Muscle layer of duodenum (tissue), 2 donors: ENCODE data around the gene KYNU.
"Not testable (repeated sequence)": the region's sequence is repeated elsewhere in the genome, so short reads cannot be mapped to it uniquely, and the experiment has no call there.

Source experiments
- H3K27ac ChIP-seq: one replicate; pipeline ENCODE4 v1.7.0; 2013; ENCODE audit warnings: mild to moderate bottlenecking, low read length
- H3K27me3 ChIP-seq: one replicate; pipeline ENCODE4 v1.7.0; 2013; ENCODE audit warnings: low read depth, mild to moderate bottlenecking, control low read depth, low read length
- H3K36me3 ChIP-seq, 2 donors: one replicate each; pipeline ENCODE4 v1.7.0; 2013; ENCODE audit warnings: low read length in 2 of 2, control low read depth in 1 of 2, mild to moderate bottlenecking in 1 of 2; ENCODE audit not compliant: insufficient read depth in 2 of 2, control insufficient read depth in 1 of 2
- H3K4me1 ChIP-seq, 2 donors: one replicate each; pipeline ENCODE4 v1.7.0; 2013; ENCODE audit warnings: low read length in 2 of 2, mild to moderate bottlenecking in 2 of 2, control low read depth in 1 of 2, moderate library complexity in 1 of 2; ENCODE audit not compliant: insufficient read depth in 2 of 2, control insufficient read depth in 1 of 2
- H3K4me3 ChIP-seq, 2 donors: one replicate each; pipeline ENCODE4 v1.7.0; 2013; ENCODE audit warnings: low read length in 2 of 2, low read depth in 1 of 2, mild to moderate bottlenecking in 1 of 2
- H3K9me3 ChIP-seq, 2 donors: one replicate each; pipeline ENCODE4 v1.7.0; 2013; ENCODE audit warnings: low read length in 2 of 2, control low read depth in 1 of 2, mild to moderate bottlenecking in 1 of 2; ENCODE audit not compliant: control insufficient read depth in 1 of 2
- donor health status: healthy.

Gene KYNU

DNA sequence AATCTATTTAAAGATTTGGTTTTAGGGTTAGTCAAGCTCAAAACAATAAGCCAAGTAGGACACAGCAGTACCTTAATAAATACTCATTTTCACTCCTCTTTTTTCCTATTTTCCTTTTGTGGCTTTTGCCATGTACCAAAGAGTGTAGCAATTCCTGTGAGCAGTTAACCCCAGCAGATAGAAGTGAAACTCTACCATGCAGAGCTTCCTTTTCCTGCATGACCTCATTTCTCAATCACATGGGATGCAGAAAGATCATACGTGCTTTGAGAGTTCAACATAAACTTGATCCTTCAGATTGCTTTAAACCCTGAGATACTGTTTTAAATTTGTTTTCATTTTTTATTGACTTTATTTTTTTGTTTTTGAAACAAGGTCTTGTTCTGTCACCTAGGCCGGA is 152.7 kb downstream of the KYNU start:
- H3K4me1 ChIP-seq = no peaks in the 10 kb centered on the region
- H3K27me3 ChIP-seq = no peaks in the 10 kb centered on the region
- no peaks in the 10 kb centered on the region for H3K9me3 ChIP-seq
- H3K4me3 ChIP-seq = no peak overlapping the region
- H3K36me3 ChIP-seq = no peaks in the 10 kb centered on the region
- no peak overlapping the region for H3K27ac ChIP-seq

DNA sequence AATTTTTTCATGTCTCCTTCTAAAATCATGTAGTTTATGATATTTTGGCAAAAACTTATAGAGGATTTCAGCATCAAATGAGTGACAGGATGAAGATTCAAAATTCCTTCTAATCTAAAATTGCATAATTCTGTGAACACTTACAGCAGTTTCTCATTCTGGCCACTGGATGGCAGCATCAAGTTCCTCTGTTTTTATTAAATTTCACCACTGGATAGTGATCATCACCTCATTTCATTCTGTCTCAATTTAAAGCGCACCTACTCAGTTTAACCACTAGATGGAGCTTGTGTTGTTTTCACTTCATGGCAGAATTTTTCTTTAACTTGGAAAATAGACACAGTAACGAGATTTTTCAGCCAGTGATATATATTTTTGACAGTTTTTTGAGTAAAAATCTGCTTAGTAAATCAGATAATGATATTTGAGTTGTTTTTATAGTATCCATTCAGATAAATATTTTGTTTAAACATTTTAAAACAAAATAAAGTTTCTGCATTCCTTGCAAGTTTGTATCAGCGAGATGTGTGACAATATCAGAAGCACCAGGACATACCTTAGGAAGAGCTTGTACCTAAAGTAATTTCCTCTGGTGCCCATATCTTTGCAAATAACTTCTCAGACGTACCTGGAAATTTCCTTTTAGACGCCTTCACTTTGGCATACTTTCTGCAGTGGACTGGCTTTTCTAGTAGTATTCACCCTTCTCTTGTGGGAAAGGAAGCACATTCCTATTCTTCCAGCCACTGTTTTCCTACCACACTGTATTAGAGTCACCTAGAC is 157.0 kb downstream of the KYNU start:
- H3K27ac ChIP-seq = no peak overlapping the region
- H3K27me3 ChIP-seq = no peaks in the 10 kb centered on the region
- no peaks in the 10 kb centered on the region for H3K9me3 ChIP-seq
- H3K36me3 ChIP-seq = no peaks in the 10 kb centered on the region
- H3K4me1 ChIP-seq = no peaks in the 10 kb centered on the region
- no peak overlapping the region for H3K4me3 ChIP-seq

DNA sequence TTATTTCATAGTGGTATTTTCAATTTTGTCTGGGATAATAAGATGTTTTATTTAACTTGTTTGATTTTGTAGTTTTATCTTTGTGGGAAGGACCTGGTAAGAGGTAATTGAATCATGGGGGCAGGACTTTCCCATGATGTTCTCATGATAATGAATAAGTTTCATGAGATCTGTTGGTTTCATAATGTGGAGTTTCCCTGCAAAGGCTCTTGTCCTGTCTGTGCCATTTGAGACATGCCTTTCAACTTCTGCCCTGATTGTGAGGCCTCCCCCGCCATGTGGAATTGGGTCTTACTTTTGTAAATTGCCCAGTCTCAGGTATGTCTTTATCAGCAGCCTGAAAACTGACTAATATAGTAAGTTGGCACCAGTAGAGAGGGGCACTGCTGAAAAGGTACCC is 174.0 kb downstream of the KYNU start:
- Histone ChIP-seq H3K27me3 (no peaks in the 10 kb centered on the region), H3K9me3 (no peaks in the 10 kb centered on the region), H3K36me3 (no peaks in the 10 kb centered on the region), H3K4me3 (no peak overlapping the region), H3K27ac (no peak overlapping the region), H3K4me1 (no peaks in the 10 kb centered on the region)

GRCh38 chr2:143053437-143053836 is 176.0 kb downstream of the KYNU start:
- not testable (repeated sequence) for H3K4me3 ChIP-seq, H3K9me3 ChIP-seq, H3K4me1 ChIP-seq, H3K36me3 ChIP-seq, H3K27me3 ChIP-seq, H3K27ac ChIP-seq

DNA sequence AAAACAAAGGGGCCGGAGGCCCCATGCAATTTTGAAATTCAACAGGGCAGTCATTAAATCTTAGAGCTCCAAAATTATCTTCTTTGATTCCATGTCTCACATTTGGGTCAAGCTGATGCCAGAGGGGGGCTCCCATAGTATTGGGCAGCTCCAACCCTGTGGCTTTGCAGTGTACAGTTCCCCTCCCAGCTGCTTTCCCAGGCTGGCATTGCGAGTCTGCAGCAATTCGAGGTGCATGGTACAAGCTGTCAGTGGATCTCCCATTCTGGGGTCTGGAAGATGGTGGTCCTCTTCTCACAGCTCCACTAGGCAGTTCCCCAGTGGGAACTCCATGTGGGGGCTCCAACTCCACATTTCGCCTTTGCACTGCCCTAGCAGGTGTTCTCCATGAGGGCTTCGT is 179.1 kb downstream of the KYNU start:
- Histone ChIP-seq H3K9me3 (no peaks in the 10 kb centered on the region), H3K36me3 (no peaks in the 10 kb centered on the region), H3K27ac (no peak overlapping the region), H3K27me3 (no peaks in the 10 kb centered on the region), H3K4me1 (no peaks in the 10 kb centered on the region), H3K4me3 (no peak overlapping the region)

DNA sequence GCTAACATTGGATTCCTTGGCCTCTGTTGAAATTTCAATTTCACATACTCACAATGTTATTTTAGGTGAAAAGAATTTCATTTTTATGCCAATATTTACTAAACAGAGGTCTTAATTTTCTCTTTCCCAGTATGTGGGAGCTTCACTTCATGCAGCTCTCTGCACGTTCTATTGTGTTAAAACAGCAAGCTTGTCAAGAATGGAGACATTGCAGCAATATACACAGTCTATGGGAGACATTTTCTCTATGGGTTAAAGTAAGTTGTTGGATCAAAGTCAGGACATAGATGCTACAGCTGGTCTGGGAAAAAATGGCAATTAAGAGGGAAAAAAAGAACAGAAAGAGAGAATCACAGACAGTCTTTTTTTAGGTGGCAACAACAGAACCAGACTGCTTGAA is 181.4 kb downstream of the KYNU start:
- Histone ChIP-seq H3K36me3 (no peaks in the 10 kb centered on the region), H3K27ac (no peak overlapping the region), H3K4me3 (no peak overlapping the region), H3K27me3 (no peaks in the 10 kb centered on the region), H3K9me3 (no peaks in the 10 kb centered on the region), H3K4me1 (no peaks in the 10 kb centered on the region)

DNA sequence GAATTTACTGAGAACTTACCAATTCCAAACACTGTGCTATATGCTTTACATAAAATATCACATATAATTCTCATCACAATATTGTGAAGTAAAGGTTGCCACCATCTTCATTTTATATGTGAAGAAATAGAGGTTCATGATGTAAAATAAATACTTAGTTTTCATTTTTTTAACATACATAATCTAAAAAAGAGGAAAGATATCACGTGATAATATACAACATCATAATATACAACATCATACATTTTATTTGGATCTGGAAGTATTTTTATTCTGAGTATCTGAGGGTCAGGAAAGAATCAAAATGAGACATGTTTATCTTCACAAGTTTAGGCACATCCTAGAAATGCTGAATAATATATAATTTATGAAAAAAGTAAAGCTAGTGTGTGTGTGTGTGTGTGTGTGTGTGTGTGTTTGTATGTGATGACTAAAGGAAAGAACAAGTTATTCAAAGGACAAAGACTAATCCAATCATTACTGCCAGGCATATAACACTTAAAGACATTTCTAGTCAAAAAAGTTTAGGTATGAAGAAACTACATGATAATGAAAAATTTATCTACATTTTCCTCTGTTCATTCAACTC is 186.2 kb downstream of the KYNU start:
- no peaks in the 10 kb centered on the region for H3K27me3 ChIP-seq
- no peak overlapping the region for H3K27ac ChIP-seq
- no peaks in the 10 kb centered on the region for H3K4me1 ChIP-seq
- H3K36me3 ChIP-seq = no peaks in the 10 kb centered on the region
- H3K4me3 ChIP-seq = no peak overlapping the region
- no peaks in the 10 kb centered on the region for H3K9me3 ChIP-seq

- Histone ChIP-seq H3K36me3 (no peaks in the 10 kb centered on the region), H3K4me1 (no peaks in the 10 kb centered on the region), H3K9me3 (no peaks in the 10 kb centered on the region), H3K27ac (no peak overlapping the region), H3K4me3 (no peak overlapping the region), H3K27me3 (no peaks in the 10 kb centered on the region)
Observed at GRCh38 chr2:143068094-143068493, 190.6 kb downstream of the KYNU start.

DNA sequence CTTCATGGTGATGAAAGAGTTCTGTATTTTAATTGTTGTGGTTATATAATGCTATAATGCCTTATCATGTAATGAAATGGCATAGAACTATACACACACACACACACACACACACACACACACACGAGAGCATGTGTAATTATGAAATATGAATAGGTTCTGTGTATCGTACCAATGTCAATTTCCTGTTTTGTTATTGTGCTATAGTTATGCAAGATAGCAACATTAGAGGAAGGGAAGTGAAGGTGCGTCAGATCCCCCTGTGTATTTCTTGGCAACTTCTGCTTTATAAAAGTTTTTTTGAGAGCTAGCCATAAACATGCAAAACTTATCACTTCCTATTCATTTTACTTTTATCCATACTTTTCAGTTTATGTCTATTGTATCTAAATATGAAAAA is 191.0 kb downstream of the KYNU start:
- no peaks in the 10 kb centered on the region for H3K27me3 ChIP-seq
- no peak overlapping the region for H3K4me3 ChIP-seq
- H3K4me1 ChIP-seq = no peaks in the 10 kb centered on the region
- H3K27ac ChIP-seq = no peak overlapping the region
- no peaks in the 10 kb centered on the region for H3K36me3 ChIP-seq
- H3K9me3 ChIP-seq = no peaks in the 10 kb centered on the region

DNA sequence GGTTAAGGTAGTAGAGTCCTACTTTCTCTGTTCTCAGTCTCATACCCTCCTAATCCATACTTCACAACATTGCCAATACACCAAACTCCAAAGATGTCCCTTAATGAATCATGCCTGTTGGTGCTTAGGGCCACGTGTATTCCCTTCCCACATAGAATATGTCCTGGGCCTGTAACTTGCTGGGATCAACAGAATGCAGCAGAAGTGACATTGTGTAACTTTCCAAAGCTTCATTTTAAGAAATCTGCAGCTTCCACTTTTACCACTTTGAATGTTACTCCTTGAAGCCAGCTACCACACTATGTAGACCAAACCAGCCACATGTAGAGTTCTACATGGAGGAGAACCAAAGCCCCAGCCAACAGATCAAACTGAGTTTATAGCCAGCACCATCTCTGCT is 193.2 kb downstream of the KYNU start:
- Histone ChIP-seq H3K27ac (no peak overlapping the region), H3K4me1 (no peaks in the 10 kb centered on the region), H3K9me3 (peaks cover 0 to under 1% of the 10 kb centered on the region in 2 donors), H3K4me3 (no peak overlapping the region), H3K36me3 (no peaks in the 10 kb centered on the region), H3K27me3 (no peaks in the 10 kb centered on the region)

GRCh38 chr2:143071185-143071876 is 193.9 kb downstream of the KYNU start:
- no peaks in the 10 kb centered on the region for H3K27me3 ChIP-seq
- H3K4me1 ChIP-seq = no peaks in the 10 kb centered on the region
- H3K27ac ChIP-seq = no peak overlapping the region
- no peak overlapping the region for H3K4me3 ChIP-seq
- peaks cover 0 to 4% of the 10 kb centered on the region in 2 donors for H3K9me3 ChIP-seq
- H3K36me3 ChIP-seq = no peaks in the 10 kb centered on the region
